Heart left ventricle (tissue), 13 donors: ENCODE data around the gene NFAT5.

Experiments used
- POLR2A ChIP-seq, 2 donors: fragments of 450-650 bp; IDR thresholded peaks; one replicate each; pipeline ENCODE4 v1.6.1; 2017; ENCODE audit warnings: antibody characterized with exemption in 2 of 2, mild to moderate bottlenecking in 2 of 2, moderate library complexity in 2 of 2
- TF ChIP-seq, protein P1 (sequence below), 12 donors: fragments of 200-600 bp; sonication (generic) in 4 of 12; IDR thresholded peaks; one replicate each; pipeline versions ENCODE4 v1.5.0 to v1.8.0; 2018 to 2022; ENCODE audit warnings: antibody characterized with exemption in 12 of 12, mild to moderate bottlenecking in 5 of 12
- donor health status: ischemic (EF 13 %, LVEDD 7.1; RV severe dilation, severe dysfunction).
- donor health status: DM: no; HTN: yes; CAD: no.
- donor health status: DM: no; HTN: no; CAD: no.
- donor health status: ischemic (EF 25% LVEDD 6.9; RV normal size, moderate dysfunction).
- donor health status: ischemic (EF 25% LVEDD 5.7; RV mildly dilated, moderate dysfunction).
- donor health status: ischemic (EF 35%, LVEDD 5.7; RV mildly dilated, moderate dysfunction).
- donor health status: nonischemic (EF 11% LVEDD 7.7; RV severe dilation, severe dysfunction).
- donor health status: DM: yes; HTN: yes; CAD: no.
- donor health status: PGD.
- donor health status: ischemic (EF 29% LVEDD 5.4; RV normal size, mild dysfunction).
- donor health status: nonischemic (EF 23%, LVEDD 6.1; RV moderate dilation, normal function).

DNA sequence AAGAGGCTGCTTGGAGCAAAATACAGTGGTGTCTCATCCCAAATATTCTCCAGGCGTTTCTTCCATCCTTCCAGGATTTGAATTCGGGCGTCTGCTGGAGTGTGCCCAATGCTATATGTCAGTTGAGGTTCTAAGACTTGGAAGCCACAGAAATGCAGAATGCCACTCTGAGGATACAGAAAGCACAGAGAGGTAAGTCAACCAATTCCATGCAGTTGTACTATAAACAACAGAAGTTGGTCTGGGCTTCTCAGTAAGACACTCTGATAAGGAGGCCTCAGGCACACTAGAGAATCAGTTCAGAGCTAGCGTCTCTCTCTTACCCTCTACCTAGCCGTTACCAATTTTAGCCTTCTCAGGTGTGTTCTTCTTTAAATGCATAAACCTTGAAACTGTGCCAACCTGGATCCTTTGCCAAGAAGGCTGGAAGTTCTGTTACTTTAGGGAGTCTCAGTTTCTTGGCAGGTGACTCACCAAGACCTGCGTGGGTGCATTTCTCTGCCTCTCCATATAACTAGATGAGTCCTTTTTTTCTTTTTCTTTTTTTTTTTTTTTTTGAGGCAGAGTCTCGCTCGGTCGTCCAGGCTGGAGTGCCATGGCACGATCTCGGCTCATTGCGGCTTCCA lies 145.5 kb downstream of the NFAT5 start:
- TF ChIP-seq, protein P1, sequence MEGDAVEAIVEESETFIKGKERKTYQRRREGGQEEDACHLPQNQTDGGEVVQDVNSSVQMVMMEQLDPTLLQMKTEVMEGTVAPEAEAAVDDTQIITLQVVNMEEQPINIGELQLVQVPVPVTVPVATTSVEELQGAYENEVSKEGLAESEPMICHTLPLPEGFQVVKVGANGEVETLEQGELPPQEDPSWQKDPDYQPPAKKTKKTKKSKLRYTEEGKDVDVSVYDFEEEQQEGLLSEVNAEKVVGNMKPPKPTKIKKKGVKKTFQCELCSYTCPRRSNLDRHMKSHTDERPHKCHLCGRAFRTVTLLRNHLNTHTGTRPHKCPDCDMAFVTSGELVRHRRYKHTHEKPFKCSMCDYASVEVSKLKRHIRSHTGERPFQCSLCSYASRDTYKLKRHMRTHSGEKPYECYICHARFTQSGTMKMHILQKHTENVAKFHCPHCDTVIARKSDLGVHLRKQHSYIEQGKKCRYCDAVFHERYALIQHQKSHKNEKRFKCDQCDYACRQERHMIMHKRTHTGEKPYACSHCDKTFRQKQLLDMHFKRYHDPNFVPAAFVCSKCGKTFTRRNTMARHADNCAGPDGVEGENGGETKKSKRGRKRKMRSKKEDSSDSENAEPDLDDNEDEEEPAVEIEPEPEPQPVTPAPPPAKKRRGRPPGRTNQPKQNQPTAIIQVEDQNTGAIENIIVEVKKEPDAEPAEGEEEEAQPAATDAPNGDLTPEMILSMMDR (IDR thresholded peaks at IDR 0.05): no peak
- no peak for TF ChIP-seq POLR2A (IDR thresholded peaks at IDR 0.05)
